GM12873 (cell line): ENCODE measurements around the gene RIMS3.

Experiments
- TF ChIP-seq, protein P1 (sequence below): IDR thresholded peaks from 2 replicates; pipeline ENCODE4 v1.5.1; 2012; ENCODE audit warnings: low read depth, mild to moderate bottlenecking, moderate library complexity, low read length, control low read depth; ENCODE audit not compliant: insufficient read depth; ENCODE audit errors: missing control alignments

RIMS3 gene

DNA sequence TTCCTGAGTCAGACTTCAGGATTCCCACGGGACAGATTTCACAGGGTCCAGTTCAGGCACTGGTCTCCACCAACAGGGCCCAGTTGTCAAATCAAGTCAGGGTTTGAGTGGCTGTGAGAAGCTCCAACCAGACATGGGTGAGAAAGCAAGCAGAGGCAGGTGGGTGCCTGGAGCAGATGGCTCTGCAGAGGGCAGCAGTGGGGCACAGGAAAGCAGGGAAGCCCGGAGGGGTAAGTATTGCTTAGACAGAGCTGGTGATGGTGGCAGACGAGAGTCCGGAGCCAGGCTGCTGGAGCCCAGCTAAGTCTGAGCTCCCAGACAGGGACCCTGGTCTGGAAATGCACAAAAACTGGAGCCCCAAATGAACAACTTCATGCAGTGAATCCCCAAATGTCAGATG, 40.4 kb downstream of the RIMS3 start:
- TF ChIP-seq, protein P1, sequence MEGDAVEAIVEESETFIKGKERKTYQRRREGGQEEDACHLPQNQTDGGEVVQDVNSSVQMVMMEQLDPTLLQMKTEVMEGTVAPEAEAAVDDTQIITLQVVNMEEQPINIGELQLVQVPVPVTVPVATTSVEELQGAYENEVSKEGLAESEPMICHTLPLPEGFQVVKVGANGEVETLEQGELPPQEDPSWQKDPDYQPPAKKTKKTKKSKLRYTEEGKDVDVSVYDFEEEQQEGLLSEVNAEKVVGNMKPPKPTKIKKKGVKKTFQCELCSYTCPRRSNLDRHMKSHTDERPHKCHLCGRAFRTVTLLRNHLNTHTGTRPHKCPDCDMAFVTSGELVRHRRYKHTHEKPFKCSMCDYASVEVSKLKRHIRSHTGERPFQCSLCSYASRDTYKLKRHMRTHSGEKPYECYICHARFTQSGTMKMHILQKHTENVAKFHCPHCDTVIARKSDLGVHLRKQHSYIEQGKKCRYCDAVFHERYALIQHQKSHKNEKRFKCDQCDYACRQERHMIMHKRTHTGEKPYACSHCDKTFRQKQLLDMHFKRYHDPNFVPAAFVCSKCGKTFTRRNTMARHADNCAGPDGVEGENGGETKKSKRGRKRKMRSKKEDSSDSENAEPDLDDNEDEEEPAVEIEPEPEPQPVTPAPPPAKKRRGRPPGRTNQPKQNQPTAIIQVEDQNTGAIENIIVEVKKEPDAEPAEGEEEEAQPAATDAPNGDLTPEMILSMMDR: peak; percentile 53

DNA sequence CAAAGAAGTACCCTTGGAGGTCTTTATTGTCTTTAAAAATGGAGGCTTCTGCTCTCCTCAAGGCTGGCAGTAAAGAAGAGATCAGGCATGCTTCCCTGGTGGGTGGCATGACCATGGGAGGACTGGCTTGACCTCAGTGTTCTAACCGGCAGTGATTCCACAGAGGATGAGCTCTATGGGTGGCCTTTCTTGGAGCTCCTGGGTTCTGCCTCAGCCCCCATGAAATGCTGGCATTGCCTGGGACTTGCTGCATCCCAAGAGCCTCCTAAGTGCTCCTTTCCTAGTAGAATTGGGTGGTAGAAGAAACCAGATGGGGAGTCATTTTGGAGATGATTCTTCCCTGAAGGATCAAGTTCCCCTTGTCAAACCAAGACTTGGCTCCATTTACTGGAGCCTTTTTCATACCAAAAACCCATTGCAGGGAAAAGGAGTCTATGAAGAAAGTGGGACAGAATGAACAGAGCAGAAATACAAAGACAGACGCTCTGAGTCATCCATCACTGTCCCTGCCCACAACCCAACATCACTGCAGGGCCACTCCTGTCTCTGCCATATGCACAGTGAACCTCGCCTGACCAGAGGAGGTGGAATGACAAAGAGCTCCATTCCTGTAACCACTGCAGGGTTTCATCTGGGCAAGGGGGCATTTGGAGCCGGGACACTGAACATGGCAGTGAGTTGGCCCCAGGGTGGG, 42.4 kb downstream of the RIMS3 start:
- TF ChIP-seq, protein P1: no peak

DNA sequence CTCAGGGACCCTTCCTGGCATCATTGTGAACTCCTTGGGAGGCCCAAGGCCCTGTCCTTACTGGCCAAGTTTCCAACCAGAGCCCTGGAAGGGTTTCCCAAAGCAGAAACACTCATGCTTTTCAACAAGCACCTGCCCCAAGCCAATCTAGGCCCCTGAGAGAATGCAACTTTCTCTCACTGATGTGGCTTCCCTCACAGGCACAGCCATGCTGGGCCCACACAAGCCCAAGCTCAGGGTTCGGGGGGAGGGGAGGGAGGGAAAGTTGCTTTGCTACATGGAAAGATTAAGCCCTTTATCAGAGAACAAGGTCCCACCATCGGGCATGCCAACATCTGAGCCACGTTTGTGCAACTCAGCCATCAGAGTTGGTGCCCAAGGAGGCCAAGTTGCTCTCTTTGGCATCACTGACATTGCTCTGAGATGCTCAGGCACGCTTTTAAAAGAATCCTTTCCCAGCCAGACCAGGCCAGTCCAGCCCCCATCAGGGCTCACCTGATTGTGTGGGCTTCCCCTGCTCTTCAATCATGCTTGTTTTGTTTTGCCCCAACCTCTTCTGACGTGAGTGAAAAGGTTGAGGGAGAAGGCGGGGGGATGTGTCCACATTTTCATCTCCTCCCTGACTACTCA, 43.5 kb downstream of the RIMS3 start:
- TF ChIP-seq, protein P1: no peak

DNA sequence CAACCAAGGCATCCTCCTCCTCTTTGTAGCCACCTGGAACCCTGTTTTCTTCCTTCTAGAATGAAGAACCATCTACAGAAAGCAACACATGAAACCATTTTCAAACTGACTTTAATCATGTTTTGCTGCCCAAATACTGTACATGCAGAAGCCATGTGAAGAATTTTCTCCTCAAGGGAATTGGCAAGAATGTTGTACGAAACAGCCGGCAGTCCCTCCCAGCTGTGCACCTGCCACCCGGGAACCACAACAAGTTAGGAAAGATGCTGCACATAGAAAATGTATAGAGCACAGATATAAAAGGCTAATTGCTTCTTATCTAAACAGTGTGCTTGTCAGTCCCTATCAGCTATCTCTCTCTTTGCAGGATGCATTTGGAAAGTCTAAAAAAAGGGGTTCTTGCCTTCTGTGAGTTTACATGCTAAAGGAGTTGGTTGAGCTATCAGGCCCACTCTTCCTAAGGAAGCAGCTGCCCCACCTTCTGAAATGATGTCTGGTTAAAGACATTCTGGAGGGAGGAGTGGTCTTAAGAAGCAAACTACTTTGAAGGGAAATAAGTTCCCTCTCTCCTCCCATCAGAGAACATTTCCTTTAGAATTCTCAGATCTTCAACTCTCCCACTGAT, 44.8 kb downstream of the RIMS3 start:
- TF ChIP-seq, protein P1: no peak

DNA sequence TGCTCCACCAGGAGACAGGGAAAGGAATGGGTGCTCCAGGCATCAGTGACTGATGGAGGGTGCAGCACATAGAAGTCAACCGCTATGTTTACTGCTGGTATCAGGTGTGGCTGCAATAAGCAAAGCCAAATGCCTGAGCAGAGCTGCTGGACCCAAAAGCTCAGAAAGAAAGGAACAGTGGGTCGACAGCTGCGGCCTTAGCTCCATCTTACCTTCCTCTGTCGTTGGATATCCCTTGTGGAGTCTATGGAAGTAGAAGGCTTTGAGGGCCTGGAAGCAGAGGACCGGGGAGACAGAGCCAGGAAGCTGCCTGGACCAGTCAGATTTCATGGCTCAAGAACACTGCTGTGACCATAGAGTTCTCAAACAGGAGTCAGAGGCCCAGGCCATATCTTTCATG, 45.3 kb downstream of the RIMS3 start:
- TF ChIP-seq, protein P1: no peak

DNA sequence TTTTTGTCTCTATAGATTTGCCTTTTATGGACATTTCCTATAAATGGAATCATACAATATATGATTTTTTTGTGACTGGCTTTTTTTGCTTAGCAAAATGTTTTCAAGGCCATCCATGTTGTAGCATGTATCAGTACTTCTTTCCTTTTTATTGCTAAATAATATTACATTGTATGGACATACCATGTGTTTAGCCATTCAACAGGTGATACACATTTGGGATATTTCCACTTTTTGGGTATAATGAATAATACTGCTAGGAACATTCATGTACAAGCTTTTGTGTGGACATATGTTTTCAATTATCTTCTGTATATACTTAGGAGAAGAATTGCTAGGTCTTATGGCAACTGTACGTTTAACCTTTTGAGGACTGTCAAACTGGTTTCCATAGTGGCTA, 47.4 kb downstream of the RIMS3 start:
- TF ChIP-seq, protein P1: no peak

DNA sequence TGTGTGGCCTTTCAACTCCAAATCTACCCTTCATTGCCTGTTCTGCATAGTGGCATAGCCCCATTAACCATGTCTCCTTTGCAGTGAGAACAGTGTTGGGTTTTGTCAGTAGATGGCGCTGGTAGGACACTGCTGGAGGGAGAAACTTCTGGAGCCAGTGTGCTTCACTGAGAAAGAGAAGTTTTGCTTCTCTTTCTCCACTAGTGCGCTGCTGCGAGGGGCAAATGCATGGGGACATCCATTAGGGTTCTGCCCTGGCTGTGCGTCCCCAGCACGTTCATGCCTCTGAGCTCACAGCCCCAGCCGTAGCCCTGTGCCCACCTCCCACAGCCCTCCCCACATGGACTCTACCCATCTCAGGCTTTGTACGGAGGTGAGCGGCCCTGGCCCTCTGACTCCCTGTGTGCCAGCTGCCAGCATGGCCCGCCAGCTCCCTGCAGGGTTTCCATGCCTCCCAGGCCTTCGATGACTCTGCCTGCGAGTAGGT, 53.1 kb downstream of the RIMS3 start:
- TF ChIP-seq, protein P1: peak; percentile 96
